ENCODE data around the gene MAP3K21.

Gene MAP3K21

DNA sequence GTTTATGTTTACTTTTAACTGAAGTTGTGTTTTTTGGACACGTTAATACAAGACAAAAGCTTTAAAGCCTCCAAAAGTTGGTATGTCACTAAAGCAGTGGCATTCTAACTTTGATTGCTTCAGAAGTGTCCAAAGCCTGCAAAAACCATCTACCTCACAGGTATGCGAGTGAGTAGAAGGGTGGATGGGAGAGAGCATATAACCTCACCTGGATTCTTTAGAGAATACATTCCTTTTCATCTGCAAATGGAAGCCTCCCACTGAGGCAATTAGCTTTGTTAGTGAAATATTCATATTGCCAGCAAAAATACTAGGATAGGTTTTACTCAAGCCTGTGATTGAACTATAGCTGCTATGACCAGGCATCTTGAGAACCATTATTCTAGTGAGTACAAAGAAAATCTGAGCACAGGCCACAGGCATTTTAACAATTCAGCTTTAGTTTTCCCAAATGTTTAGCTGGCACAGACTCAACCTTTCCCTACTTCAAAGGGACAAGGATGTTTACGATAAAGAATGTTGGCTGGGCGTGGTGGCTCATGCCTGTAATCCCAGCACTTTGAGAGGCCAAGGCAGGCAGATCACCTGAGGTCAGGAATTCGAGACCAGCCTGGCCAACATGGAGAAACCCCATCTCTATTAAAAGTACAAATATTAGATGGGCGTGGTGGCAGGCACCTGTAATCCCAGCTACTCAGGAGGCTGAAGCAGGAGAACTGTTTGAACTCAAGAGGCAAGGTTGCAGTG, 39.7 kb downstream of the MAP3K21 start:
- no peak overlapping the region for H3K4me3 ChIP-seq (ENCODE audit: low read length)
- no peak overlapping the region for H3K27ac ChIP-seq (ENCODE audit: low read depth, low read length)
- no peaks in the 10 kb centered on the region for H3K4me1 ChIP-seq (ENCODE audit: control insufficient read depth, insufficient read depth, low read length)
- H3K9ac ChIP-seq (ENCODE audit: low read length), result no peak overlapping the region
- H3K36me3 ChIP-seq (ENCODE audit: control insufficient read depth, insufficient read depth, low read length), result no peaks in the 10 kb centered on the region
- no peaks in the 10 kb centered on the region for H3K27me3 ChIP-seq (ENCODE audit: control insufficient read depth, insufficient read depth, low read length)

GRCh38 chr1:233368106-233368788, 40.7 kb downstream of the MAP3K21 start:
- H3K27ac ChIP-seq (ENCODE audit: low read depth, low read length), result no peak overlapping the region
- no peaks in the 10 kb centered on the region for H3K36me3 ChIP-seq (ENCODE audit: control insufficient read depth, insufficient read depth, low read length)
- no peaks in the 10 kb centered on the region for H3K4me1 ChIP-seq (ENCODE audit: control insufficient read depth, insufficient read depth, low read length)
- no peak overlapping the region for H3K4me3 ChIP-seq (ENCODE audit: low read length)
- H3K27me3 ChIP-seq (ENCODE audit: control insufficient read depth, insufficient read depth, low read length), result no peaks in the 10 kb centered on the region
- no peak overlapping the region for H3K9ac ChIP-seq (ENCODE audit: low read length)

DNA sequence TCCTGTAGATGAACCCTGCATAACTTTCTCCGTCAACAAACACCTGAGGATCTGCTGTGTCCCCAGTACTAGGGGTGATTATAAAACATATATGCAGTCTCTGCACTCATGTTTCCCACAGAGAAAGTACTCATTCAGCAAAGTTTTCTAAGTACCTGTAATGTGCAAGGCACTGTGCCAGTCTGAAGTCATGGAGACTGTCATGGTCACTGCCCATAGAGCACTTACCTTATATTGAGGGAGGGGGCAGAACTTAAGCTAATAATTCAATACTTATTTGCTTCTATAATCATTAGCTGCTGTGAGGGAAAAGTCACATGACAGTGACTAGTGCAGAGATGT, 41.2 kb downstream of the MAP3K21 start:
- no peaks in the 10 kb centered on the region for H3K27me3 ChIP-seq (ENCODE audit: control insufficient read depth, insufficient read depth, low read length)
- H3K9ac ChIP-seq (ENCODE audit: low read length), result no peak overlapping the region
- no peaks in the 10 kb centered on the region for H3K36me3 ChIP-seq (ENCODE audit: control insufficient read depth, insufficient read depth, low read length)
- H3K4me1 ChIP-seq (ENCODE audit: control insufficient read depth, insufficient read depth, low read length), result no peaks in the 10 kb centered on the region
- no peak overlapping the region for H3K4me3 ChIP-seq (ENCODE audit: low read length)
- no peak overlapping the region for H3K27ac ChIP-seq (ENCODE audit: low read depth, low read length)

DNA sequence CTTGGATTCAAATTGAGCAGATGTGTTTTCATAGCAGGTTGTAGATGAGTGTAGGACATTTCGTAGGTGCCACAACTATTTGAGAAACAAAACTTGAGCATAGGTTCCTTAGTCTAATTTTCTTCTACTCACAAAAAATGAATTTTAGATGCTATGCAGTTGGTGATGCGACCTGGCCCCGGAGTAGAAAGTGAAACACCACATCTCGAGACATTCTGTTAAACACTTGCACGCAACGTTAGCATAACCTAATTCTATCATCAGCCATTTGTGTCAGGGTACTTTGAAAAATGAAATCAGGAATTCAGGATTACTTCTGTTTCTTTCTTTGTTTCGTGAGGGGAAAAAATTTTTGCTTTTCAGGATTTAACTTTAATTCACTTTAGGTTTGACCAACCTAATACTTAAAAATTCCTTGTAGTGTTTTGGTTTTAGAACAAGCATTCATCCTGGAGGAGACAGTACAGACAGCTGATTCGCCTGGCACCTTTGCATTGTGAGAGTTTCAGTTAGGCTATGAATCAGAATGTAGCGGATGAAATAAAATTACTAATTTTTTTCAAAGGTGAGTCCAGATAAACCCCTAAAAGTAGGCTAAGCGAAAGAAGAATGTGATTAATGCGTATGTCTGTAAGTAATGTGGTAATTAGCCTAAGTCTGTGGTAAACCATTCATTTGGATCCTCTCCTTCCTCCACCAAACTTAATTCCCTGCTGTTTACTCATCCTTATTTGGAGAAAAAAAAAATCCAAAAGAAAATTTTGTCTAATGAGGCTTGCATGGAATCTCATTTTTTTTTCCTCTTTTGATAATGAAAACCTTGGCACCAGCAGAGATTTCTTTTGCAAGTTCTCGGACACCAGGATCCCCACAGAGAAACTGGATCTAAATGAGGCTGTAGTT, 44.9 kb downstream of the MAP3K21 start:
- no peak overlapping the region for H3K9ac ChIP-seq (ENCODE audit: low read length)
- H3K4me1 ChIP-seq (ENCODE audit: control insufficient read depth, insufficient read depth, low read length), result no peaks in the 10 kb centered on the region
- H3K36me3 ChIP-seq (ENCODE audit: control insufficient read depth, insufficient read depth, low read length), result no peaks in the 10 kb centered on the region
- H3K27me3 ChIP-seq (ENCODE audit: control insufficient read depth, insufficient read depth, low read length), result no peaks in the 10 kb centered on the region
- H3K4me3 ChIP-seq (ENCODE audit: low read length), result no peak overlapping the region
- no peak overlapping the region for H3K27ac ChIP-seq (ENCODE audit: low read depth, low read length)

- no peaks in the 10 kb centered on the region for H3K36me3 ChIP-seq (ENCODE audit: control insufficient read depth, insufficient read depth, low read length)
- no peak overlapping the region for H3K9ac ChIP-seq (ENCODE audit: low read length)
- no peaks in the 10 kb centered on the region for H3K4me1 ChIP-seq (ENCODE audit: control insufficient read depth, insufficient read depth, low read length)
- H3K27me3 ChIP-seq (ENCODE audit: control insufficient read depth, insufficient read depth, low read length), result no peaks in the 10 kb centered on the region
- H3K4me3 ChIP-seq (ENCODE audit: low read length), result no peak overlapping the region
- H3K27ac ChIP-seq (ENCODE audit: low read depth, low read length), result no peak overlapping the region
Measured at GRCh38 chr1:233373226-233373625, 45.7 kb downstream of the MAP3K21 start.

DNA sequence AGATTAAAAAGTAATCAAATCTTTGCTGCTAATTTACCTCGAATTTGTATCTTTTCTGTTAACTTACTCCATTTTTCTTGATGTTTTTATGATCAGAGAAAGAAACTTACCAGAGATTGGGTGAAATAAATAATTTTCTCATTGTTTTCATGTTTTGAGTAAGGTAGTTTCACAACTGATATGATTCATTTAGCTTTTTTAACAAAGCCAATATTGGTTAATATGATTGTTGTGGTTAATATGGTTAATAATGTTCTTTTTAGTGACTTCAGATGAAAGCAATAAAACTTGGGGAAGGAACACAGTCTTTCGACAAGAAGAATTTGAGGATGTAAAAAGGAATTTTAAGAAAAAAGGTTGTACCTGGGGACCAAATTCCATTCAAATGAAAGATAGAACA, 48.1 kb downstream of the MAP3K21 start:
- Histone ChIP-seq H3K27ac (ENCODE audit: low read depth, low read length) (no peak overlapping the region), H3K4me3 (ENCODE audit: low read length) (no peak overlapping the region)

DNA sequence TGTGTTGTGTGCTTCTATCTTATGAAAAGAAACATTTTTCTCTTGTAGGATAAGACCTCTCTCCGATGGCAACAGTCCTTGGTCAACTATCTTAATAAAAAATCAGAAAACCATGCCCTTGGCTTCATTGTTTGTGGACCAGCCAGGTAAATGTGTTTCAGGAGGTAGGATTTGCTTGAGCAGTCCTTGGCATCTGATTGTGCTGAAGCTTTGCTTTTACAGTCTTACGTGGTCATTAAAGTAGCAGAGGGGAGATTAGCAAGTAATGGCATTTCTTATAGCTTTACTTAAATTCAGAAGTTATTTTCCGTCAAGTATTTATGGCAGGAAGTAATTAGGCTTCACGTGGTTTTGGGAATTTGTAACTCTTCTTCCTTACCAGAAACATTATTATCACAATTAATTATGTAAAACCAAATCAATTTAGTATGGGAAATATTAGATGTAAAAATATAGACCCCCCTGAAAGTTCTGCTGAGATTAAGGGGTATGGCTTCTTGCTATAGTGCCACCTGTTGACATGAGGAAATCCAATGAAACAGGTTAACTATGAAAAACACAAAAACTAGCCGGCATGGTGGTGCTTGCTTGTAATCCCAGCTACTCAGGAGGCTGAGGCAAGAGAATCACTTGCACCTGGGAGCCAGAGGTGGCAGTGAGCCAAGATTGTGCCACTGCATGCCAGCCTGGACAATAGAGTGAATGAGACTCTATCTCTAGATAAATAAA, 49.0 kb downstream of the MAP3K21 start:
- Histone ChIP-seq H3K27ac (ENCODE audit: low read depth, low read length) (no peak overlapping the region), H3K4me3 (ENCODE audit: low read length) (no peak overlapping the region), H3K36me3 (ENCODE audit: control insufficient read depth, insufficient read depth, low read length) (peaks cover 4% of the 10 kb centered on the region), H3K4me1 (ENCODE audit: control insufficient read depth, insufficient read depth, low read length) (no peaks in the 10 kb centered on the region), H3K9ac (ENCODE audit: low read length) (no peak overlapping the region), H3K27me3 (ENCODE audit: control insufficient read depth, insufficient read depth, low read length) (no peaks in the 10 kb centered on the region)

More for the DNA sequence above, 48.1 kb downstream of the MAP3K21 start:
- Histone ChIP-seq H3K9ac (ENCODE audit: low read length) (no peak overlapping the region), H3K36me3 (ENCODE audit: control insufficient read depth, insufficient read depth, low read length) (peaks cover 4% of the 10 kb centered on the region), H3K4me1 (ENCODE audit: control insufficient read depth, insufficient read depth, low read length) (no peaks in the 10 kb centered on the region), H3K27me3 (ENCODE audit: control insufficient read depth, insufficient read depth, low read length) (no peaks in the 10 kb centered on the region)

DNA sequence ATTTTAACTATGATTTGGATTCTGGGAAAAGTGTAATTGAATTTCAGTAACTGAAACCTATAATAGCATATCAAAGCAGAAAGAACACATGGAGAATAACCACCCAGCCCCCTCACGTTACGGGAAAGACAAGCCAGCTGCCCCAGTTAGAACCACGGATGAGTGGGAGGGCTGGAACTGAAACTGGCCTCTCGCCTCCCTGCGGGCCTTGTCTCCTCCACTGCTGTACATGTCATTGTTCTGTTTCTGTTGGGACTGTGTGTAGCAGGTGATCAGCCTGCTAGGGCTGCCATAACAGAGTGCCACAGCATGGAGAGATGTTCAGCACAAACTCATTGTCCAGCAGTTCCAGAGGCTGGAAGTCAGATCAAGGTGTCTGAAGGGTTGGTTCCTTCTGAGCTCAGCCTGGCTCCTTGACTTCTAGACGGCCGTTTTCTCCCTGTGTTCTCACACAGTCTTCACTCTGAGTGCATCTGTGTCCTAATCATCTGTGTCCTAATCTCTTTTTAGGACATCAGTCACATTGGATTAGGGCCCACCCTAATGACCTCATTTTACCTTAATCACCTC, 52.4 kb downstream of the MAP3K21 start:
- no peak overlapping the region for H3K27ac ChIP-seq (ENCODE audit: low read depth, low read length)
- H3K9ac ChIP-seq (ENCODE audit: low read length), result no peak overlapping the region
- peaks cover 4% of the 10 kb centered on the region for H3K36me3 ChIP-seq (ENCODE audit: control insufficient read depth, insufficient read depth, low read length)
- H3K4me3 ChIP-seq (ENCODE audit: low read length), result no peak overlapping the region
- H3K27me3 ChIP-seq (ENCODE audit: control insufficient read depth, insufficient read depth, low read length), result no peaks in the 10 kb centered on the region
- H3K4me1 ChIP-seq (ENCODE audit: control insufficient read depth, insufficient read depth, low read length), result no peaks in the 10 kb centered on the region

GRCh38 chr1:233381806-233382205, 54.3 kb downstream of the MAP3K21 start:
- Histone ChIP-seq H3K27ac (ENCODE audit: low read depth, low read length) (no peak overlapping the region), H3K36me3 (ENCODE audit: control insufficient read depth, insufficient read depth, low read length) (peaks cover 4% of the 10 kb centered on the region), H3K4me1 (ENCODE audit: control insufficient read depth, insufficient read depth, low read length) (no peaks in the 10 kb centered on the region), H3K4me3 (ENCODE audit: low read length) (no peak overlapping the region), H3K27me3 (ENCODE audit: control insufficient read depth, insufficient read depth, low read length) (no peaks in the 10 kb centered on the region), H3K9ac (ENCODE audit: low read length) (no peak overlapping the region)

DNA sequence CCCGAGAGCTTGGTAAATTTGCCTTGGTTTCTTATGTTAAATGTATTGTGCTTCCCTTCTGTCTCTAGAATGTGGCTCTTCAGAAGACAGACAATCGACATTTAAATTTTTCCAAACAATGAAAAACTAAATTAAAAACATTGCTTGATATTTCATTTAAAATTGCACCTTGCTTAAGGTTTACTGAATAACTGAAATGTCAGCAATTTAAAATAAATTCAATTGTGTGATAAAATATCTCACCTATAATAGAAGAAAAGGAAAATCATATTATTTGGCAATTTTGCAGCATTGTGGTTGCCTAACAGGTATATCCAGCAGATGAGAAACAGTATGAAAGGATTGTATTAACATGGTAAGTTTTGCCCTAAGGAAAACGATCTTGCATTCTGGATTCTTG, 56.5 kb downstream of the MAP3K21 start:
- Histone ChIP-seq H3K27me3 (ENCODE audit: control insufficient read depth, insufficient read depth, low read length) (no peaks in the 10 kb centered on the region), H3K4me1 (ENCODE audit: control insufficient read depth, insufficient read depth, low read length) (no peaks in the 10 kb centered on the region), H3K27ac (ENCODE audit: low read depth, low read length) (no peak overlapping the region), H3K9ac (ENCODE audit: low read length) (no peak overlapping the region), H3K36me3 (ENCODE audit: control insufficient read depth, insufficient read depth, low read length) (peaks cover 4% of the 10 kb centered on the region), H3K4me3 (ENCODE audit: low read length) (no peak overlapping the region)

DNA sequence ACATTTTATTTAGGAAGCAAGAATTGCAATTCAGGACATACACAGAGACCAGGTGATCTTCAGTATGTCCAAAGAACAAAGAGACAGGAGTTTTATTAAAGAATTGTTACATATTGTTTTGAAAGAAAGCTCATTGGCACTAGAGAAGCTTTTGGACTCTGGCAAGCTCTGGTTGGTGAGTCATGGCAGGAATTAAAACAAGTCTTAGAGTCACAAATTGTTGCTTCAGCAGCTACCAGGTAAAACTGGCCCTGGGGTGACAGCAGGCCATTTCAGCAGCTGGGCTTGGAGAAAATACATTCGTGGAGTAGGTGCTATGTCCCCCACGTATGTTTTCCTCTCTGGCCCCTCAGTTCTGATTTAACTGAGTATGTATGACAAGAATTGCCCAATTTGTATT, 58.8 kb downstream of the MAP3K21 start:
- H3K4me3 ChIP-seq (ENCODE audit: low read length), result no peak overlapping the region
- H3K4me1 ChIP-seq (ENCODE audit: control insufficient read depth, insufficient read depth, low read length), result no peaks in the 10 kb centered on the region
- H3K36me3 ChIP-seq (ENCODE audit: control insufficient read depth, insufficient read depth, low read length), result no peaks in the 10 kb centered on the region
- H3K27me3 ChIP-seq (ENCODE audit: control insufficient read depth, insufficient read depth, low read length), result no peaks in the 10 kb centered on the region
- H3K27ac ChIP-seq (ENCODE audit: low read depth, low read length), result no peak overlapping the region
- H3K9ac ChIP-seq (ENCODE audit: low read length), result no peak overlapping the region

GRCh38 chr1:233387585-233387984, 60.1 kb downstream of the MAP3K21 start:
- Histone ChIP-seq H3K4me3 (ENCODE audit: low read length) (no peak overlapping the region), H3K36me3 (ENCODE audit: control insufficient read depth, insufficient read depth, low read length) (no peaks in the 10 kb centered on the region), H3K27me3 (ENCODE audit: control insufficient read depth, insufficient read depth, low read length) (no peaks in the 10 kb centered on the region), H3K9ac (ENCODE audit: low read length) (no peak overlapping the region), H3K4me1 (ENCODE audit: control insufficient read depth, insufficient read depth, low read length) (no peaks in the 10 kb centered on the region), H3K27ac (ENCODE audit: low read depth, low read length) (no peak overlapping the region)

All from rectal smooth muscle tissue (tissue), 1 donor.